Neural cell (in vitro differentiated cells): ENCODE measurements around the gene CALHM2. TPM values are rescaled to one million over a fixed set of nuclear protein-coding genes. Genes with fewer than 3 reads are reported as not detected.

ENCODE experiments used
- H2AFZ ChIP-seq: fragments of 200-600, 300-800 bp; sonication (generic), shearing (Covaris generic); 2 replicates; pipeline ENCODE4 v1.6.0; 2014; ENCODE audit warnings: low read depth, mild to moderate bottlenecking, antibody characterized with exemption, low read length, moderate library complexity
- H3F3A ChIP-seq: fragments of 200-600 bp; shearing (Covaris generic); 2 replicates; pipeline ENCODE4 v1.6.1; 2016; ENCODE audit warnings: mild to moderate bottlenecking, moderate library complexity, mixed read lengths, antibody characterized with exemption, low read length; ENCODE audit not compliant: insufficient read depth, poor library complexity, severe bottlenecking
- H3K27ac ChIP-seq: fragments of 200-600, 300-800 bp; sonication (generic), shearing (Covaris generic); 2 replicates; pipeline ENCODE4 v1.5.1; 2014; ENCODE audit warnings: mild to moderate bottlenecking, low read length, moderate library complexity
- H3K27me3 ChIP-seq: fragments of 300-800, 200-600 bp; sonication (generic), shearing (Covaris generic); 2 replicates; pipeline ENCODE4 v1.6.0; 2014; ENCODE audit warnings: mild to moderate bottlenecking, low read depth, low read length, moderate library complexity; ENCODE audit not compliant: insufficient read depth
- H3K36me3 ChIP-seq: fragments of 300-800, 200-600 bp; sonication (generic), shearing (Covaris generic); 2 replicates; pipeline ENCODE4 v1.5.1; 2014; ENCODE audit warnings: mild to moderate bottlenecking, antibody characterized with exemption, low read length, moderate library complexity; ENCODE audit not compliant: insufficient read depth
- H3K4me2 ChIP-seq: fragments of 300-800, 200-600 bp; sonication (generic), shearing (Covaris generic); 2 replicates; pipeline ENCODE4 v1.6.0; 2014; ENCODE audit warnings: mild to moderate bottlenecking, low read length
- H3K4me3 ChIP-seq: fragments of 300-800, 200-600 bp; sonication (generic), shearing (Covaris generic); 2 replicates; pipeline ENCODE4 v1.5.1; 2014; ENCODE audit warnings: mild to moderate bottlenecking, low read length, moderate library complexity
- H3K79me2 ChIP-seq: fragments of 200-600 bp; shearing (Covaris generic); replicated peaks from 2 replicates; pipeline ENCODE4 v1.6.0; 2014; ENCODE audit warnings: mild to moderate bottlenecking, low read length, moderate library complexity; ENCODE audit not compliant: insufficient read depth
- H3K9ac ChIP-seq: fragments of 300-800, 200-600 bp; sonication (generic), shearing (Covaris generic); 2 replicates; pipeline ENCODE4 v1.6.1; 2016; ENCODE audit warnings: mild to moderate bottlenecking, low read length, mixed read lengths
- H3K9me2 ChIP-seq: fragments of 200-600 bp; shearing (Covaris generic); 2 replicates; pipeline ENCODE4 v1.6.1; 2016; ENCODE audit warnings: mild to moderate bottlenecking, low read length, mixed read lengths; ENCODE audit not compliant: insufficient read depth
- H3K9me3 ChIP-seq: fragments of 200-600, 300-800 bp; sonication (generic), shearing (Covaris generic); 2 replicates; pipeline ENCODE4 v1.6.1; 2016; ENCODE audit warnings: mild to moderate bottlenecking, mixed run types, low read length, moderate library complexity, mixed read lengths
- H4K20me1 ChIP-seq: fragments of 200-600 bp; shearing (Covaris generic); 2 replicates; pipeline ENCODE4 v1.6.1; 2016; ENCODE audit warnings: mild to moderate bottlenecking, mixed run types; ENCODE audit not compliant: insufficient read depth
- EP300 ChIP-seq: fragments of 450-650 bp; conservative IDR thresholded peaks from 2 replicates; pipeline ENCODE4 v1.6.1; 2014; ENCODE audit warnings: antibody characterized with exemption, mild to moderate bottlenecking, moderate library complexity; ENCODE audit not compliant: poor library complexity, severe bottlenecking
- EZH2 ChIP-seq: fragments of 200-600, 300-800 bp; shearing (Covaris generic), sonication (generic); IDR thresholded peaks from 2 replicates; pipeline ENCODE4 v1.6.1; 2014; ENCODE audit warnings: antibody characterized with exemption, low read length, borderline replicate concordance, mild to moderate bottlenecking; ENCODE audit not compliant: insufficient read depth, poor library complexity, severe bottlenecking
- MXI1 ChIP-seq: fragments of 450-650 bp; conservative IDR thresholded peaks from 2 replicates; pipeline ENCODE4 v1.6.1; 2014; ENCODE audit warnings: antibody characterized with exemption, mild to moderate bottlenecking; ENCODE audit not compliant: poor library complexity, severe bottlenecking
- POLR2AphosphoS5 ChIP-seq: IDR thresholded peaks from 2 replicates; pipeline ENCODE4 v1.6.1; 2012
- RAD21 ChIP-seq: fragments of 450-650 bp; conservative IDR thresholded peaks from 2 replicates; pipeline ENCODE4 v1.6.1; 2014; ENCODE audit warnings: antibody characterized with exemption, mild to moderate bottlenecking, moderate library complexity
- SMC3 ChIP-seq: fragments of 450-650 bp; conservative IDR thresholded peaks from 2 replicates; pipeline ENCODE4 v1.6.1; 2014; ENCODE audit warnings: antibody characterized with exemption, mild to moderate bottlenecking, moderate library complexity; ENCODE audit not compliant: poor library complexity
- TAF1 ChIP-seq: IDR thresholded peaks from 2 replicates; pipeline ENCODE4 v1.6.1; 2012; ENCODE audit warnings: low read depth
- polyA plus RNA-seq: library from polyadenylated mRNA; depleted of rRNA; stranded (reverse); fragments of >200 nt; gene quantifications from 2 replicates; pipeline ENCODE4 v1.2.3, GENCODE V29; 2014
- TF ChIP-seq, protein P1 (sequence below): IDR thresholded peaks from 2 replicates; pipeline ENCODE4 v1.6.1; 2012; ENCODE audit warnings: borderline replicate concordance
- TF ChIP-seq, protein P2 (sequence below): fragments of 450-650 bp; IDR thresholded peaks from 2 replicates; pipeline ENCODE4 v1.5.1; 2014; ENCODE audit warnings: antibody characterized with exemption, mild to moderate bottlenecking, moderate library complexity; ENCODE audit not compliant: poor library complexity, severe bottlenecking

The CALHM2 gene
- polyA plus RNA-seq, 1 donor from 2014 or later = not detected

DNA sequence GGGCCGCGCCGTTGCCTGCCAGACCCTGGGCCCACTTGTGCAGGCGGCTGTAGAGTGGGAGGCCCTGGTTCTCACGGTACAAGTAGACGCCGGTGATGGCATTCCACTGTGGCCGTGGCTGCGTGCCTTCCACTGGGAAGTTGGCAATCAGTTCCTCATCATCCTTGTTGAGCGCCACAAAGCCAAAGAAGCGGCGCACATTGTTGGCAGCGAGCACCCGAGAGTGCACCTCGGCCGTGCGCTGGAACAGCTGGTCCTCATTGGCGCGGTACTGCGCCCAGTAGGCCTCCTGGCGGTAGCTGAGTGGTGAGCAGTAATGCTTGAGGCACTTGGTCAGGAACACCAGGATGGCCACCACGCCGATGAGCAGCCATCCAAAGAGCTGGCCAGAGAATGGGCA lies 5.0 kb downstream of the CALHM2 start:
- H3K27me3 ChIP-seq = no peaks in the 10 kb centered on the region
- H3K9ac ChIP-seq = no peak overlapping the region
- H3K79me2 ChIP-seq = no peaks in the 10 kb centered on the region
- no peak overlapping the region for H3K4me2 ChIP-seq
- H4K20me1 ChIP-seq = no peaks in the 10 kb centered on the region
- H3F3A ChIP-seq = no peaks in the 10 kb centered on the region
- no peak overlapping the region for H3K27ac ChIP-seq
- no peak overlapping the region for H2AFZ ChIP-seq
- H3K36me3 ChIP-seq = peaks cover 7% of the 10 kb centered on the region
- no peak for TF ChIP-seq MXI1
- no peak for TF ChIP-seq RAD21
- TF ChIP-seq POLR2AphosphoS5 = no peak
- TF ChIP-seq, protein P1, sequence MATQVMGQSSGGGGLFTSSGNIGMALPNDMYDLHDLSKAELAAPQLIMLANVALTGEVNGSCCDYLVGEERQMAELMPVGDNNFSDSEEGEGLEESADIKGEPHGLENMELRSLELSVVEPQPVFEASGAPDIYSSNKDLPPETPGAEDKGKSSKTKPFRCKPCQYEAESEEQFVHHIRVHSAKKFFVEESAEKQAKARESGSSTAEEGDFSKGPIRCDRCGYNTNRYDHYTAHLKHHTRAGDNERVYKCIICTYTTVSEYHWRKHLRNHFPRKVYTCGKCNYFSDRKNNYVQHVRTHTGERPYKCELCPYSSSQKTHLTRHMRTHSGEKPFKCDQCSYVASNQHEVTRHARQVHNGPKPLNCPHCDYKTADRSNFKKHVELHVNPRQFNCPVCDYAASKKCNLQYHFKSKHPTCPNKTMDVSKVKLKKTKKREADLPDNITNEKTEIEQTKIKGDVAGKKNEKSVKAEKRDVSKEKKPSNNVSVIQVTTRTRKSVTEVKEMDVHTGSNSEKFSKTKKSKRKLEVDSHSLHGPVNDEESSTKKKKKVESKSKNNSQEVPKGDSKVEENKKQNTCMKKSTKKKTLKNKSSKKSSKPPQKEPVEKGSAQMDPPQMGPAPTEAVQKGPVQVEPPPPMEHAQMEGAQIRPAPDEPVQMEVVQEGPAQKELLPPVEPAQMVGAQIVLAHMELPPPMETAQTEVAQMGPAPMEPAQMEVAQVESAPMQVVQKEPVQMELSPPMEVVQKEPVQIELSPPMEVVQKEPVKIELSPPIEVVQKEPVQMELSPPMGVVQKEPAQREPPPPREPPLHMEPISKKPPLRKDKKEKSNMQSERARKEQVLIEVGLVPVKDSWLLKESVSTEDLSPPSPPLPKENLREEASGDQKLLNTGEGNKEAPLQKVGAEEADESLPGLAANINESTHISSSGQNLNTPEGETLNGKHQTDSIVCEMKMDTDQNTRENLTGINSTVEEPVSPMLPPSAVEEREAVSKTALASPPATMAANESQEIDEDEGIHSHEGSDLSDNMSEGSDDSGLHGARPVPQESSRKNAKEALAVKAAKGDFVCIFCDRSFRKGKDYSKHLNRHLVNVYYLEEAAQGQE = no peak
- no peak for TF ChIP-seq EZH2
- TF ChIP-seq SMC3 = no peak
- no peak for TF ChIP-seq EP300
- no peak for TF ChIP-seq TAF1
- TF ChIP-seq, protein P2, sequence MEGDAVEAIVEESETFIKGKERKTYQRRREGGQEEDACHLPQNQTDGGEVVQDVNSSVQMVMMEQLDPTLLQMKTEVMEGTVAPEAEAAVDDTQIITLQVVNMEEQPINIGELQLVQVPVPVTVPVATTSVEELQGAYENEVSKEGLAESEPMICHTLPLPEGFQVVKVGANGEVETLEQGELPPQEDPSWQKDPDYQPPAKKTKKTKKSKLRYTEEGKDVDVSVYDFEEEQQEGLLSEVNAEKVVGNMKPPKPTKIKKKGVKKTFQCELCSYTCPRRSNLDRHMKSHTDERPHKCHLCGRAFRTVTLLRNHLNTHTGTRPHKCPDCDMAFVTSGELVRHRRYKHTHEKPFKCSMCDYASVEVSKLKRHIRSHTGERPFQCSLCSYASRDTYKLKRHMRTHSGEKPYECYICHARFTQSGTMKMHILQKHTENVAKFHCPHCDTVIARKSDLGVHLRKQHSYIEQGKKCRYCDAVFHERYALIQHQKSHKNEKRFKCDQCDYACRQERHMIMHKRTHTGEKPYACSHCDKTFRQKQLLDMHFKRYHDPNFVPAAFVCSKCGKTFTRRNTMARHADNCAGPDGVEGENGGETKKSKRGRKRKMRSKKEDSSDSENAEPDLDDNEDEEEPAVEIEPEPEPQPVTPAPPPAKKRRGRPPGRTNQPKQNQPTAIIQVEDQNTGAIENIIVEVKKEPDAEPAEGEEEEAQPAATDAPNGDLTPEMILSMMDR = no peak
- no peak overlapping the region for H3K4me3 ChIP-seq
- H3K9me3 ChIP-seq = no peaks in the 10 kb centered on the region
- no peaks in the 10 kb centered on the region for H3K9me2 ChIP-seq

DNA sequence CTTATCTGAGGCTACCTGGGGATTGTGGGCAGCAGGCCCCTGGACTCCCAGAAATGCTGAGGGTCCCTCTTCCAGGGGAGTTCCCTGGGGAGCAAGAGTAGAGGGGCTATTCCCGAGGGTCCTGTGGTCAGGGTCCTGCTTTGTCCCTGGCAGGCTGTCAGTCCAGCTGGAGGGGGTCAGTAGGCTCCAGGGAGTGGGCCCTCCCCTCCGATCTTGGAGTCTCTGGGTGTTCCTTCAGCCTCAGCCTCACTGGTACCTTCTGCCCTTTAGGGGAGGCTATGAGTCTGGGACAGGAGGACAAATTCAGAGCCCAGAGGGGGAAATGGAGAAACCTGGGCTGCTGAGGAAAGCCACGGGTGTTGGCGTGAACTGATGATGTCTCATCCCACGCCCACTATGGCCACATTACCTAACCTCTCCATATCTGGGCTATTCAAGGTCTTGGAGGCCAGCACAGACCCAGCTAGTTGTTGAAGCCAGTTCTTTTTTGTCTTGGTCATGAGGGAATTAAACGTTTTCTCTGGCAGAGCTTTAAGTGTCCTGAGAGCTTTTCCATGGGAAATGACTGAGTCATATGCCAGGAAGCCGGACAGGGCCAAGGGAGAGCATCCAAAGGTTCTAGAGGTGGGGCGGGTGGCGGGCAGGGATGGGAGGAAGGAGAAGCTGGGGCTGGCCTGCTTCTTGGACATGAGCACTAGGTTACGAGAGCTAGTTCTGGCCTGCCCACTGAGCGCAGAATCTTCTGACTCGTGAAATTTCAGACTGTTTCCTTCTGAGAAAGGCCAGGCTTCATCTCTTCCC lies 6.2 kb downstream of the CALHM2 start:
- Histone ChIP-seq H3K9me2 (no peaks in the 10 kb centered on the region), H3K9ac (no peak overlapping the region), H3K27ac (no peak overlapping the region), H3K36me3 (peaks cover 7% of the 10 kb centered on the region), H3K27me3 (no peaks in the 10 kb centered on the region), H3K9me3 (no peaks in the 10 kb centered on the region), H2AFZ (no peak overlapping the region), H3K79me2 (no peaks in the 10 kb centered on the region), H3F3A (no peaks in the 10 kb centered on the region), H3K4me3 (no peak overlapping the region), H3K4me2 (no peak overlapping the region), H4K20me1 (no peaks in the 10 kb centered on the region)
- TF ChIP-seq, protein P1 = no peak
- TF ChIP-seq EP300 = no peak
- no peak for TF ChIP-seq TAF1
- no peak for TF ChIP-seq POLR2AphosphoS5
- TF ChIP-seq, protein P2 = no peak
- no peak for TF ChIP-seq EZH2
- TF ChIP-seq SMC3 = no peak
